Measurements from ENCODE around the gene LTBP2. TPM values are rescaled to one million over a fixed set of nuclear protein-coding genes. Genes with fewer than 3 reads are reported as not detected.

LTBP2 gene
- total and polyA plus RNA-seq, 2 of the 8 experiments (the other 6 are each of a cell fraction or from before 2014, with no cell fraction given), result 0.48 to 0.89 TPM

- no peak for TF ChIP-seq TCF12 (IDR thresholded peaks at IDR 0.05; ENCODE audit: low read depth, low read length)
- no peak for TF ChIP-seq HDAC2 (IDR thresholded peaks at IDR 0.05; ENCODE audit: borderline replicate concordance in 1 of 2, low read depth in 2 of 2, low read length in 2 of 2)
- no peak for TF ChIP-seq USF2 (IDR thresholded peaks at IDR 0.05; ENCODE audit: low read length)
- no peak for TF ChIP-seq POU5F1 (IDR thresholded peaks at IDR 0.05; ENCODE audit: low read depth, low read length)
- no peak for TF ChIP-seq TAF1 (IDR thresholded peaks at IDR 0.05; ENCODE audit: low read depth, low read length)
- TF ChIP-seq CTCF (IDR thresholded peaks at IDR 0.05; ENCODE audit: control extremely low read depth in 1 of 3, insufficient read depth in 1 of 3, low read depth in 1 of 3, low read length in 3 of 3), result peak; percentile 22 to 60 (median 50)
- no peak for TF ChIP-seq GABPA (IDR thresholded peaks at IDR 0.05; ENCODE audit: borderline replicate concordance, insufficient read depth, low read length)
These were observed 80.6 kb downstream of the LTBP2 start (continued) for GRCh38 chr14:74531467-74531866.

All from H1 (cell line).